ENCODE results near the gene NELFB. TPM values are rescaled to one million over a fixed set of nuclear protein-coding genes. Genes with fewer than 3 reads are reported as not detected.

NELFB gene
- total and polyA plus RNA-seq, 9 of the 15 experiments (the other 6 are each of a cell fraction or from before 2014, with no cell fraction given), result 0.24 to 84.0 (median 29.7) TPM

- ATAC-seq (no peak), DNase-seq (ENCODE audit: extremely low read depth in 1 of 4, low spot score in 3 of 4) (no peak), FAIRE-seq (no peak)
- no peak overlapping the region for H2AFZ ChIP-seq (ENCODE audit: low read depth, low read length)
- in situ Hi-C loops (cut with MboI), result loop anchor here (25.0 kb wide), 1 partner anchor 444 kb away; the partner anchor contains the start of genes CCDC183 and TMEM141
- no peaks in the 10 kb centered on the region for H3K79me2 ChIP-seq (ENCODE audit: control insufficient read depth, insufficient read depth, low read length)
- H4K20me1 ChIP-seq (replicated peaks; ENCODE audit: control insufficient read depth, insufficient read depth, low read length), result no peaks in the 10 kb centered on the region
- CTCF ChIA-PET (ENCODE audit: low intra/inter-chr PET ratio), result no interaction called here
- 74% methylated on average over 17 of the region's 23 CpGs for WGBS (ENCODE audit: insufficient coverage, low coverage, missing lambda C conversion rate)
- intact Hi-C loops (cut with micrococcal nuclease), result no loop called here
- H3K4me3 ChIP-seq, result no peak overlapping the region
- no peaks in the 10 kb centered on the region for H3K27me3 ChIP-seq (ENCODE audit: control insufficient read depth in 2 of 2, insufficient read depth in 2 of 2, low read length in 2 of 2)
- no peaks in the 10 kb centered on the region for H3K36me3 ChIP-seq (ENCODE audit: control insufficient read depth, insufficient read depth, low read length)
- no peak overlapping the region for H3K27ac ChIP-seq (ENCODE audit: extremely low read depth, low read depth, low read length)
- no peaks in the 10 kb centered on the region for H3K9me3 ChIP-seq (replicated peaks; ENCODE audit: control insufficient read depth, insufficient read depth, low read depth, low read length)
- no TSS peak for BruUV-seq (replicated peaks)
- POLR2A ChIA-PET, result interaction anchor here (0.6 kb wide), 2 partner anchors 383 to 730 kb away, joined by 3 read pairs; no protein-coding TSS in a partner anchor
- peaks cover 4% of the 10 kb centered on the region for H3K9me1 ChIP-seq (ENCODE audit: control insufficient read depth, insufficient read depth, low read length)
- no peak overlapping the region for H3K4me2 ChIP-seq (ENCODE audit: insufficient read depth, low read length)
- peak overlapping the region in 1 of 2 experiments; percentile 63; a peak in 1 of 4 replicates for H3K9ac ChIP-seq (ENCODE audit: insufficient read depth in 1 of 2, low read depth in 2 of 2, low read length in 2 of 2)
- TF ChIP-seq NR2C2 (CRISPR knock-in tag; IDR thresholded peaks at IDR 0.05) (0 out of 2 replicates have a peak, but pooled peaks have one; percentile 53), NR2C2 (tag; IDR thresholded peaks at IDR 0.05) (peak; percentile 51; the same call in 1 of the 2 replicates), ERF (CRISPR knock-in tag; IDR thresholded peaks at IDR 0.05) (no peak), TAF7 (tag; IDR thresholded peaks at IDR 0.05) (no peak), NCOA4 (IDR thresholded peaks at IDR 0.05; ENCODE audit: partially characterized antibody) (no peak), MCM2 (IDR thresholded peaks at IDR 0.05; ENCODE audit: low read depth) (no peak), PCBP1 (IDR thresholded peaks at IDR 0.05; ENCODE audit: low read depth, low read length, poor library complexity, severe bottlenecking) (no peak), SIN3A (IDR thresholded peaks at IDR 0.05; ENCODE audit: borderline replicate concordance in 2 of 2, control insufficient read depth in 1 of 2, low read depth in 2 of 2, low read length in 2 of 2) (no peak), SAFB2 (IDR thresholded peaks at IDR 0.05; ENCODE audit: borderline replicate concordance, low read depth, low read length, severe bottlenecking) (no peak), MBD1 (CRISPR knock-in tag; IDR thresholded peaks at IDR 0.05) (no peak), NR2C1 (IDR thresholded peaks at IDR 0.05) (peak; percentile 68; the same call in 1 of the 2 replicates), NR2C1 (tag; IDR thresholded peaks at IDR 0.05) (peak; percentile 71), CCNT2 (IDR thresholded peaks at IDR 0.05; ENCODE audit: borderline replicate concordance, extremely low read depth, insufficient read length, low read depth, low read length) (no peak), ATF2 (CRISPR knock-in tag; IDR thresholded peaks at IDR 0.05) (no peak), RBM22 (IDR thresholded peaks at IDR 0.05; ENCODE audit: low read depth, low read length, poor library complexity, severe bottlenecking) (no peak), ZNF395 (CRISPR knock-in tag; IDR thresholded peaks at IDR 0.05) (no peak)
- peaks cover 18 to 100% of the 10 kb centered on the region in 2 experiments for H3K4me1 ChIP-seq (replicated peaks in 1 of 2; ENCODE audit: control insufficient read depth in 2 of 2, insufficient read depth in 2 of 2, low read length in 2 of 2)
Observed at GRCh38 chr9:137231372-137232039, 23.6 kb upstream of the NELFB start.
